Stimulated activated CD8-positive, alpha-beta memory T cell treated with anti-CD3 and anti-CD28 coated beads, Interleukin-15, amount 100 ng/mL, for 24 hours (primary cell): ENCODE results near the gene ACSM4.
"Not testable (repeated sequence)": the region's sequence is repeated elsewhere in the genome, so short reads cannot be mapped to it uniquely, and the experiment has no call there.

Experiments
- DNase-seq: peaks from one replicate; pipeline ENCODE4 v3.0.0-alpha.2; 2020; ENCODE audit warnings: low read depth

Gene ACSM4, protein sequence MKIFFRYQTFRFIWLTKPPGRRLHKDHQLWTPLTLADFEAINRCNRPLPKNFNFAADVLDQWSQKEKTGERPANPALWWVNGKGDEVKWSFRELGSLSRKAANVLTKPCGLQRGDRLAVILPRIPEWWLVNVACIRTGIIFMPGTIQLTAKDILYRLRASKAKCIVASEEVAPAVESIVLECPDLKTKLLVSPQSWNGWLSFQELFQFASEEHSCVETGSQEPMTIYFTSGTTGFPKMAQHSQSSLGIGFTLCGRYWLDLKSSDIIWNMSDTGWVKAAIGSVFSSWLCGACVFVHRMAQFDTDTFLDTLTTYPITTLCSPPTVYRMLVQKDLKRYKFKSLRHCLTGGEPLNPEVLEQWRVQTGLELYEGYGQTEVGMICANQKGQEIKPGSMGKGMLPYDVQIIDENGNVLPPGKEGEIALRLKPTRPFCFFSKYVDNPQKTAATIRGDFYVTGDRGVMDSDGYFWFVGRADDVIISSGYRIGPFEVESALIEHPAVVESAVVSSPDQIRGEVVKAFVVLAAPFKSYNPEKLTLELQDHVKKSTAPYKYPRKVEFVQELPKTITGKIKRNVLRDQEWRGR

DNA sequence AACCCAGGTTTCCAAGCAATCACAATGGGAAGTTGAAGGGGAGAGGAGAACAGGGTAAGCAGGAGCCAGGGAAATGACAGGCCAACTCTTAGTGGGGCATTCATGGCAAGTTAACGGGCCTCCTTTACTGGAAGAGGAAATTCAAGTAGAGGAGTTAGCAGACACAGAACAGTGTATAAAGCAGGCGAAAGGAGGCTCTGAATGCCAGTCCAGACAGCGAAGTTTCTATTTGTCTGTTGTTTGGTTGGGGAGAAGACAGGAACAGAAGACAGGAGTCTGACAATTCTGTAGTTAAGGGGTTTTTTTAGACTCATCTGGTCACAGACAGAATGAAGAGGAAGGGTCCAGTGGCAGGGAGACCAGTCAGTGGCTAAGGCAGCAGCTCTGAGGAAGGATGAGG, at the start of gene ACSM4:
Gene ACSM4, plus strand, starts transcription at position 301 of the 400 bp plus-strand sequence. CDS start 260 bp downstream, outside the sequence.
- no peak for DNase-seq

DNA sequence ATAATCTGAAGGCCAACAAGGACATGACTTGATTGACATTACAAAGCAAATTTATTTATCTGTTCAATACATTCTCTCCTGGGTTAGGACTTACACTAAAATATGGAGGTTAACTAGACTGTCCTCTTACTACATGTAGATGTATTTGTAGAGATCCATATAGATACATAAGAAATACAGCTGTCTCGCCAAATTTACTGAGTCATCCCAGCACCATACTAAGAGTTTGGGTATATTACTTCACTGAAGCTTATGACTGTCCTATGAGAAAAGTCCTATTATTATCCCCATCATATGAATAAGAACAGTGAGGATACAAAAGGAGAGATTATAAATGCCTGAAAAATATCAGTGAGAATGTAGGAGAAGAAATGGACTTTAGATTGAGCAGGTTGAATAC, 44.8 kb upstream of the ACSM4 start:
- no peak for DNase-seq

DNA sequence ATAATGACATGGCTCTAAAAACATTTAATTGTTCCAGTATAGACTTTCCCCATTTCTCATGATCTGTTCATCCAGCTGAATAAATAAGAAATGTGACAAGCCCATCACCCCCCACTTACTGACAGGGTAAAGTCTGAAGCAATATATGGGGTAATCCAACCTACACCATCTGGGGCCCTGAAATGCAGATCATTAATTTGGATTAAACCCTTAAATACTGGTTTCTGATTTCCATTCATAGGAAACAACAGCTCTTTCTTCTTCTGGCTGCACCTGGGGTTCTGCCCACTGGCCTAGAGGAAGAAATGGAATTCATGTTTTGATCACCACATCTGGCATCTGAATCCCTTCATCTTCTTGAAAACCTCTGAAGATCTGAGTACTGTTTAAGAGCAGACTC, 39.3 kb upstream of the ACSM4 start:
- no peak for DNase-seq

DNA sequence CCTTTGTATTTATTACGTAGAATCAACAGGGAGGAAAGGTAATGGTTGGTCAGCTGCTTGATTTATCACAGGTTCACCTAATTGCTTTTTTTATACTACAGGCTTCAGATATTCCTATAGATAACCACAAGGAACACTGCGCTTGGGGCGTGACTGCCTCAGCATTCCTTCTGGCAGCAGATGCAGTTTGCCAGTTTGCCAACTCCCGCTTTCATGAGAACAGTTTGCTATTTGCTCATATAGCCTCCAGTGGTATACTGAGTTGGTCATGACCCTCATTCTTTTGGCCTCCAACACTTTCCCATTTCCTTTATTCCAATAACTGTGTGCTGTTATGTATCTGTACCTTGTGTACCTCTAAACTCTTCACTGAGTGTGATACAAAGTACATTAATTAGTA, 38.6 kb upstream of the ACSM4 start:
- no peak for DNase-seq

DNA sequence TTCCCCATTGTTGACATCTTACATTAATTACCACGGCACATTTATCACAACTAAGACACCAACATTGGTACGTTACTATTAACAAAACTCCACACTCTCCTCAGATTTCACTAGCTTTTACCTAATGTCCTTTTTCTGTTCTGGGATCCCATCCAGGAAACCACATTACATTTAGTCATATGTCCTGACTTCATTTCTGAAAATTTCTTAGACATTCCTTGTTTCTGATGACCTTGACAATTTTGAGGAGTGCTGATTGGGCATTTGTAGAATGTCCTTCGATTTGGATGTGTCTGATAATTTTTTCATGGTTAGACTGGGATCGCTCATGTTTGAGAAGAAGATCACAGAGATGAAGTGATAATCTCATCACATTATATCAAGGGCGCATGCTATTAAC, 34.6 kb upstream of the ACSM4 start:
- no peak for DNase-seq

DNA sequence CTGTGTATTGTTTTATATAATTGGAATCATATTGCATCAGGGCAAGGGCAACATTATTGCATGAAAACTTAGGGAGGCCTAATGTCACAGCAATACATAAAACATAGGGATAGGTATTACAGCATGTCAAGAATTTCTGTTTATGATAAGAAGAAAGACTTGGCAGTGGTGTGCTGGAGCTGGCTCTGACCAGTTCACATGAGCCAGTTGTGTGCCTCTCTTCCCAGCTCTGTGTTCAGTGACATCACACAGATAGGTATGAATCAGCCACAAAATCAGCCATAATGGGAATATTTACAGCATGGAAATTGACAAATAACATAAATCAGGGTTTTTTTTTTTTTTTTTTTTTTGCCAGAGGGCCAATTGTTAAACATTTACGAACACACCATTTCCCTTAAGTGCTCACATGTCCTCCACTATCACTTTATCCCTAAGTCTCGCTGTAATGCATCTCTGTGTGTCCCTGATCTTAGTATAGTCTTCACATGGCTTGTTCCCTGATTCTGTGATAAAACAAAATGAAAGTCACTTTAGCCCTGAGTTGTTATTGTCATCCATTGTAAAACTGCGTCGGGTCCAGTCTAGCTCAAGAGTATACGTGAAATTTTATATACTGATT, 31.9 kb upstream of the ACSM4 start:
- DNase-seq: no peak

DNA sequence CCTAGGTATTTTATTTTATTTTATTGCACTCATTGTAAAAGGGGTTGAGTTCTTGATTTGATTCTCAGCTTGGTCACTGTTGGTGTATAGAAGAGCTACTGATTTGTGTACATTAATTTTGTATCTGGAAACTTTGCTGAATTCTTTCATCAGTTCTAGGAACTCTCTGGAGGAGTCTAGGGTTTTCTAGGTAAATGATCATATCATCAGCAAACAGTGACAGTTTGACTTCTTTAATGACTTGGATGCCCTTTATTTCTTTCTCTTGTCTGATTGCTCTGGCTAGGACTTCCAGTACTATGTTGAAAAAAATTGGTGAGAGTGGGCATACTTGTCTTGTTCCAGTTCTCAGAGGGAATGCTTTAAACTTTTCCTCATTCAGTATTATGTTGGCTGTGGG, 28.4 kb upstream of the ACSM4 start:
- DNase-seq: not testable (repeated sequence)

DNA sequence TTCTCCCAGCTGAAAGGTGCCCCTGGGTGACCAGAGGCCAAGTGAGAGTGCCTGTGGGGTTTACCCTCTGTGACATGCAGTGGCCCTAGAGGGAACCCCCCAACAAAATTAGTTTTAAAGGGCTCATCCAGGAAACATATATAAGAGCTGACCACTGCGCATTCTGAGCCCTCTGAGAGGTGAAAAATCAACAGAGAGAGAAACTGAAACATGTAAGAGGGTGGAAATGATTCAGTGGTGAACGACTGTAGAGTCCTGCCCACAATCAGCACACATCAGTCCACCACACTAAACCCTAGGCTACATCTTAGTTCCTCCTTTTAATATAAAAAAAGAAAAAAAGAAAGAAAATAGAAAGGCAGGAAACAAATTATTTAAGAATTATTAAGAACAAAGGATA, 21.0 kb upstream of the ACSM4 start:
- DNase-seq: no peak

DNA sequence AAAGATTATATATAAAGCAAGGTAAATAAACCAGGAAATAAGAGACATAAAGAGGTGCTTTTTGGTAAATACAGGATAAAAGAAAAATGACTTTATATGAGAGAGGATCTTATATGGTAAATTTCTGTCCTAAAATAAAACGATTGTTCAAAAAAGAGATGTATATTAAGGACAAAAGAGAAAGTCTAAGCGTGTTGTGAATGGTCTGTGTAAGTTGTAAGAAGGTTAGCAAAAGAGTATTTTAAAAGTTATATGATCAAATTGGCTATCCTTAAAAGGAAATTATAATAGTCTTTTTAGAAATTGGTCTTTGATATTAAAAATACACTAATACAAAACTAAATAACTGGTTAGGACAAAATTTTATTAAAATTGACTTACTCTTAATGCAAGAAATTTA, 14.1 kb upstream of the ACSM4 start:
- DNase-seq: no peak

DNA sequence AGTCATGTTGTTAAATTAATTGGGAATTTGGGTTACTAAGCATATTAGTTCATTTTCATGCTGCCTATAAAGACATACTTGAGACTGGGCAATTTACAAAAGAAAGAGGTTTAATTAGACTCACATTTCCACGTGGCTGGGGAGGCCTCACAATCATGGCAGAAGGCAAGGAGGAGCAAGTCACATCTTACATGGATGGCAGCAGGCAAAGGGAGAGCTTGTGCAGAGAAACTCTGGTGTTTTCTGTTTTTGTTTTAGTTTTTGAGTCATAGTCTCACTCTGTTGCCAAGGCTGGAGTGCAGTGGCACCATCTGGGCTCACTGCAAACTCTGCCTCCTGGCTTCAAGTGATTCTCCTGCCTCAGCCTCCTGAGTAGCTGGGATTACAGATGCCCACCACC, 13.3 kb upstream of the ACSM4 start:
- not testable (repeated sequence) for DNase-seq

DNA sequence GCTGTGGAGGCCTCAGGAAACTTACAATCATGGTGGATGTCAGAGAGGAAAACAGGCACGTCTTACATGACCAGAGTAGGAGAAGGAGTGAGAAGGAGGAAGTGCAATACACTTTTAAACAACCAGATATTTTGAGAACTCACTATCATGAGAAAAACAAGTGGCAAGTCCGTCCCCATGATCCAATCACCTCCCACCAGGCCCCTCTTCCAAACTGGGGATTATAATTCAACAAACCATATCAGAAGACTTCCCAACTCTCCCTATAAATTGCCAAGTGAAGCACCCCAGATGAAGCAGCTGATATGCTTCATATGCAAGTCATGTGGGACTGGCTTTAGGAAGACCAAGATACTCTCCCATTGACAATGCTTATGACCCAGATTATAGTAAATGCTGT, 11.6 kb upstream of the ACSM4 start:
- DNase-seq: no peak

DNA sequence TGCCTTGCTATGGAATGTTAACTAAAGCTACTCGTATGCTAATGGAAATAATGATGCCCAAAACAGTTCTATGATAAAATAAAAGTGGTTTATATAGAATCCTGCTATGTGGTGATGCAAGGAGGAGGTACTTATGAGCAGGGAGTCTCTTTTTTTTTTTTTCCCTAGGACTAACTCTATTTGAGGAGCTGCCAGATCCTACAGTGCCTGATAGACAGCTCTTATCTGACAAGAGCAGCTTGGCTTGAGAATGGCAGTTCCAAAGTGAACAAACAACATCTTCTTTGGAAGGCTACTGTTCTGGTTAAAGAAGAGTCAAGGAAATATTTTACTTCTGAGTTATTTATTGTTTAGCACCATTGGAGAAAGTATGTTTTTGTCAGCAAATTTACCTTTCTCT, 10.2 kb upstream of the ACSM4 start:
- DNase-seq: no peak

DNA sequence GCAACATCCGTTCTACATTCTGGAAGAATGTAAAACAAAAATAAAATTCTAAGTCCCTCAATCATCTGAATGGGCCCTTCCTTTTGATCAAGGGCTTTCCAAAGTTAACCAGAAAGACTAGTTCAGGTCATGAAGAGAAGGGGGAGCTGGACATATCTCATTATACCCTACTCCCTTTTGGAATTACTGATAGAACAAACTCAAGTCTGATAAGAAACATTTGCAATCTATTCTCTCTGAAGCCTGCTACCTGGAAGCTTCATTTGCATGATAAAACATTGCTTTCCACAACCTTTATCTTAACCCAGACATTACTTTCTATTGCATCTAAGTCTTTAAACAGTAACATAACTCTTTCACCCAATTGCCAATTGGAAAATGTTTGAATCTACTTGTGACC, 8.3 kb upstream of the ACSM4 start:
- DNase-seq: no peak

DNA sequence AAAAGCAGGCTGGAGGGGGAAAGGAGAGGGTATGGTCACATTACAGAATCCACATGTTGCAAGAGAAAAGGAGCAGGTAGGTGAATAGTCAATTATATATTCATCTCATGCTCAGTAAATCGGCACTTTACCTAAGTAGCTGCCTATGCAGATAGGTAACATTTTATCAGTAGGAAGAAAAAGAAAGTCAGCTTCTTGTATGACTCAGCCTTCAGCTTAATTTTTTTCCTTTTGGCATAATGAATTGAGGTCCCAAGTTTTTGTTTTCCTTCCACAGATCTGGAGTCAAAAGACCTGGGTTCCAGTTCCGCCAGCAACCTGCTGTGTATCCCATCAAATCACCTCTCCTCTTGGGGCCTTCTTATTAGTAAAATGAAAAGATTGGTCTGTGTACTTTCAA, 6.0 kb upstream of the ACSM4 start:
- no peak for DNase-seq

DNA sequence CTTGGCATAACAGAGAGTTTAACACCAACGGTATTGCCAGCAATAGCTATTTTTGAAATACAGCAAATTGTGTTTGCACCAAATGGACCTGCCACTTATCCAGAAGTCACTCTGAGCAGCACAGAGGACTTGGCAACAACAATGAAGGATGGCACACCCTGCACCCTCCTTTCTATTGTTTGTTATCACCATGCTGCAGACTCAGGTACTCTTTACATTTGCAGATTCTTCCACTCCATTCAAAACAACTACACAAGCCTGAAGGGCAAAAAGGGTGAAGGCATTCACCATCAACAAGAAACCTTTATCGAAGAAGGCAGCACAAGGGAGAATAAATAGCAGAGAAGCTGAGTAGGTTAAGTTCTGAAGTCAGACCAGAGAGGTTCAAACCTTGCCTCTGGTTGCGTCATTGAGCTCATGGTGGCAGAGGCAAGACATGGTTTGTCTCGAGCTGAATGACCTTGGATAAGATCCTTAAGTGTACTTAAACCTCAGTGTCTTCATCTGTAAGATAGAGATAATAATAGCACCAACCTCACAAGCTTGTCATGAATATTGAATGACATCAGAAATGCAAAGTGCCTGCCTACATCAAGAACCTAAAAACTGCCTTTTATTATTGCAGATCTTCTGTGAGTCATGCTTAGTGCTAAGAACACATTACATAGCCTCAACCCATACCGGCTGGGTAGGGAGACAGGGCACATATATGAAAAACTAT, 1.4 kb upstream of the ACSM4 start:
- DNase-seq: no peak

DNA sequence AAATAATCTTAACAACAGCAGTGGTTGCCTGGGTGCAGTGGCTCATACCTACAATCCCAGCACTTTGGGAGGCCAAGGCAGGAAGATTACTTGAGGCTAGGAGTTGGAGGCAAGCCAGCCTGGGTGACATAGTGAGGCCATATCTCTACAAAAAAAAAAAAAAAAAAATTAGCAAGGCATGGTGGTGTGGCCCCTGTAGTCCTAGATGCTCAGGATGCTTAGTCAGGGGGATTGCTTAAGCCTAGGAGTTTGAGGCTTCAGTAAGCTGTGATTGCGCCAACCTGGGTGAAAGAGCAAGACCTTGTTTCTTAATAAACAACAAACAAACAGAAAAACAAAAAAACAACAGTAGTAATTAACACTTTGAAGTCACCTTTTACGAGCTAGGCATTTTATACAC, 642 bp upstream of the ACSM4 start:
- no peak for DNase-seq

DNA sequence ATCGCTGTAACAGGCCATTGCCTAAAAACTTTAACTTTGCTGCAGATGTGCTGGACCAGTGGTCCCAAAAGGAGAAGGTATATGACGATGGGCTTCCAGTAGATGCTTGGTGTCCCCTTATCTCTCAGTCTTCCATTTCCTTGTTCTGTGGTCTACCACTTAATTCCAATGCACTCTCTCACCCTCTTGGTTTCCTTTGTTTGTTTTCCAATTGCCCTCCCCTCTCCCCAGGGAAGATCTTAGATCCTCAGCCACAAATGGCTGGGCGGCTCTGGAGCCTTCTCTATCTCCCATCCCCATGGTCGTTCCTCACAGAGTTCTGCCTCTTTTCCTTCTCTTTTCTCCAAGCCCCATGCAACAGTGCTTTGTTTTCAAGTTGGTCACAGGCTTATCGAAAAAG, 584 bp downstream of the ACSM4 start:
- DNase-seq: no peak

DNA sequence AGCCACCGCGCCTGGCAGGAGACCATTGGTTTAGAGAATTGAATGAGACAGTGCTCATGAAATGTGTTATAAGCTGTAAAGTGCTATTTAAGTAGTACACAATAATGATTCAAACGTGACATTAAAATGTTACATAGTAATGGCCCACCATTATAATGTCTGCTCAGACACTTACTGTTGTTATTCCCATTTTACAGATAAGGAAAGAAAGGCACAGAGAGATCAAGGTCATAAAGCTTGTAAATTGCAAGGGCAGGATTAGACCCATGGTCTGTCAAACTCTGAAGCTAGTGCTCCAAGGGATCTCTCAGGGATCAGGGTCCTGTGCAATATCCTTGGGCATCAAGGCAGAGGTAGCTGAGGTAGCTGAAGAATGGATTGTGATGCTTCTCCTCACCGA, 6.2 kb downstream of the ACSM4 start:
- DNase-seq: no peak

DNA sequence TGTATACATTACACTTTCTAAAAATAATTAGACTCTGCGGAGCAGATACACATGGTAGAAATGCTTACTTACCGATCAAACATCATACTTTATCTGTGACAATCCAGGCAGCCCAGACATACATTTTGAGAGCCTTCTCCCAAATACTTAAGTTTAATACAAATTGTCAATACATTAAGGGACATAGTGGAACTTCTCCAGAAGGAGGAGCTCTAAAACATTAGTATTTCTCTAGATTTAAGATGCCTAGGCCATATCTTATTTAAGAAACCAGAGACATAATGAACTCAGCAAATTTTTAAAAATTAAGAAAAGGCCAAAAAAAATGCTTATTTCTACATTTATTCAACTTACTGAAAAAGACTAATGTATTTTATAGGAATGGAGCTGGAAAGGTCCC, 16.1 kb downstream of the ACSM4 start:
- DNase-seq: no peak

DNA sequence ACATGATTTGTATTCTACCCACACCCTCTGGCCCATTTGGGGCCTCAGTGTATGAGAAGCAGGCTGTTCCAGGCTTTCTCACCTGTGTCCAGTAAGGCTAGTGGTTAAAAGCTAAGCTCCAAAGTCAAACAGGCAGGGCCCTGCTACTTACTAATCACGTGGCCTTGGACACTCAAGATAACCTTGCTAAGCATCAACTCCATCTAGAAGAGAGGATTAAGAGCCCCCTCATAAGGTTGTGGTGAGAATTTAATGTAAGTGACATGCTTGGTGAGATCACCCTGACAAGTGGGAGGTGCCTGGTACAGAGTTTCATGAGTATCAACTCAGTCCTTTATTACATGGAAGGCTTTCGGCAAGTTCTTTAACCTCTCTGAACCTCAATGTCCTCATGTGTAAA, 17.8 kb downstream of the ACSM4 start:
- no peak for DNase-seq

DNA sequence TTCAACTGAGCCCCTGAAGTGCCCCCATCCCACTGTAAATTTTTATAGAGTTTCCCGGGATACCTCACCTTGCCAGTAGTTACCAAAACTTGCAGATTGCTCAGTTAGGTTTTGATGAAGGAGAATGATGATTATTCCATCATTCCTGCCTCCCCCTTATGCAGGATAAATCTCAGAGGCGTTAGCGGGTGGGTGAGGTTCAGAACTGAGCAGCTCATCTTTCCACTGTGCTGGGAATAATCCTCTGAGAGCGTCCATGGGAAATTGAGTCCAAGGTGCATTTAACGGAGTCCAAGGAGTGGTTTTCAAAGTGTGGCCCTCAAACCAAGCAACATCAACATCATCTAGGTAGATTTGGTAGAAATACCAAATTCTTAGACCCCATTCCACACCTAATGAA, 18.7 kb downstream of the ACSM4 start:
- no peak for DNase-seq

DNA sequence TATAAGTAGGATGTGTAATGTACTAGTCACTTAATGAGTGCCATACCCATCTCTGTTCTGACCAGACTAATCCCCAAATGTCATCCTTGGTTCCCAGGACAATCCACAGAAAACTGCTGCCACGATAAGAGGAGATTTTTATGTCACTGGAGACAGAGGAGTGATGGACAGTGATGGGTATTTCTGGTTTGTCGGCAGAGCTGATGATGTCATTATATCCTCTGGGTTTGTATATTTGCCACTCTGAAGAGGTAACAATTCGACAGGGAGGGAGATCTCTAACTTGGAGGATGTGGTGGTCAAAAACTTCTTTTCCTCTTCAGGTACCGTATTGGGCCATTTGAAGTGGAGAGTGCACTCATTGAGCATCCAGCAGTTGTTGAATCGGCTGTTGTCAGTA, 20.3 kb downstream of the ACSM4 start:
- no peak for DNase-seq

DNA sequence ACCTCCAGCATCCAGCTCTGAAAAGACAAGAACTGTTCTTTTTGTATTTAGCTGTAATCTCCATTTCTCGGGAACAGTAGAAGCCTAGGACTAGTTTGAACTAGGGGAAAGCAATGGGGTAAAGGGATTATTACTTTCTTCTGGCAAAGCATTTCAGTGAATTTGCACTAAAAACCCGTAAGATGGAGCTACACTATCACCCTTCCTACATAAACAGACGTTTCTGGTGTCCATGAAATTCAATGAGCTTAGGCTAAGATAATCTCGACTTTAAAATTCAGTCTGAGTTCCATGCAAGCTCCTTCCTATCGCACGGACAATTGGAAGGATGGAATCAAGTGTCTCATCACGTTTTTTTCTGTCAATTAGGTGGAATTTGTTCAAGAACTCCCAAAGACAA, 24.0 kb downstream of the ACSM4 start:
- no peak for DNase-seq
